Panc1 (cell line): Measurements from ENCODE around the gene AGPAT1. TPM values are rescaled to one million over a fixed set of nuclear protein-coding genes. Genes with fewer than 3 reads are reported as not detected.
"Not testable (repeated sequence)": the region's sequence is repeated elsewhere in the genome, so short reads cannot be mapped to it uniquely, and the experiment has no call there.

Source experiments
- ATAC-seq: fragments of 200-7000 bp; cut with Tn5 transposase; 2 replicates; pipeline ENCODE4 v1.9.1; 2020; ENCODE audit warnings: mild to moderate bottlenecking, moderate library complexity
- BruUV-seq: library from RNA; stranded (reverse); fragments of 400-500 nt; replicated peaks from 2 replicates; lab custom pipeline; 2021; lab: Mats Ljungman, UMichigan
- CTCF ChIA-PET: fragments of 300-600 bp; sonication (Branson Sonifier 250); formaldehyde crosslinking; loops from one replicate; lab custom pipeline; 2022; ENCODE audit warnings: antibody characterized with exemption; lab: Charles Lee
- POLR2A ChIA-PET: fragments of 300-600 bp; sonication (Branson Sonifier 250); formaldehyde crosslinking; loops from one replicate; lab custom pipeline; 2022; ENCODE audit warnings: antibody characterized with exemption; lab: Charles Lee
- DNase-seq: peaks from one replicate; pipeline ENCODE4 v3.0.0-alpha.2; 2010; ENCODE audit warnings: low read depth, low spot score
- H3K27ac ChIP-seq: 2 replicates; pipeline ENCODE4 v1.5.1; 2011; ENCODE audit warnings: mild to moderate bottlenecking, low read length, inconsistent platforms
- H3K27me3 ChIP-seq: fragments of 200-500 bp; sonication (Bioruptor generic); 2 replicates; pipeline ENCODE4 v1.6.0; 2014; ENCODE audit warnings: low read length, inconsistent platforms; ENCODE audit not compliant: control insufficient read depth, insufficient read depth
- H3K36me3 ChIP-seq: fragments of 200-500 bp; sonication (Bioruptor generic); 2 replicates; pipeline ENCODE4 v1.5.1; 2014; ENCODE audit warnings: inconsistent platforms, mild to moderate bottlenecking, low read length, moderate library complexity; ENCODE audit not compliant: control insufficient read depth, insufficient read depth
- H3K4me1 ChIP-seq: 2 replicates; pipeline ENCODE4 v1.5.1; 2011; ENCODE audit warnings: inconsistent platforms, mild to moderate bottlenecking, low read length, moderate library complexity; ENCODE audit not compliant: control insufficient read depth, insufficient read depth
- H3K4me3 ChIP-seq, 2 experiments: 2 replicates each; pipeline ENCODE4 v1.5.1; 2011 to 2012; ENCODE audit warnings: low read depth in 2 of 2, low read length in 2 of 2, mild to moderate bottlenecking in 2 of 2, inconsistent platforms in 1 of 2, moderate library complexity in 1 of 2
- H3K9me3 ChIP-seq: fragments of 200-500 bp; sonication (Bioruptor generic); 2 replicates; pipeline ENCODE4 v1.5.1; 2014; ENCODE audit warnings: low read depth, mild to moderate bottlenecking, inconsistent platforms, low read length, moderate library complexity; ENCODE audit not compliant: control insufficient read depth, insufficient read depth
- CTCF ChIP-seq: fragments of 450-650 bp; IDR thresholded peaks from 2 replicates; pipeline ENCODE4 v1.5.1; 2017; ENCODE audit warnings: mild to moderate bottlenecking
- POLR2AphosphoS5 ChIP-seq: IDR thresholded peaks from 2 replicates; pipeline ENCODE4 v1.6.1; 2012; ENCODE audit warnings: mild to moderate bottlenecking, low read depth, low read length, moderate library complexity
- REST ChIP-seq, 2 experiments: IDR thresholded peaks; 2 replicates each; pipeline ENCODE4 v1.6.1; 2011 to 2012; ENCODE audit warnings: low read depth in 2 of 2, control low read depth in 1 of 2, low read length in 1 of 2, mild to moderate bottlenecking in 1 of 2, moderate library complexity in 1 of 2; ENCODE audit not compliant: insufficient read depth in 1 of 2
- SIN3A ChIP-seq: IDR thresholded peaks from 2 replicates; pipeline ENCODE4 v1.6.1; 2012; ENCODE audit warnings: low read depth, mild to moderate bottlenecking, low read length, moderate library complexity, borderline replicate concordance; ENCODE audit not compliant: insufficient read depth
- TCF7L2 ChIP-seq: IDR thresholded peaks from 2 replicates; pipeline ENCODE4 v1.6.1; 2011; ENCODE audit warnings: mild to moderate bottlenecking, low read depth, low read length, inconsistent platforms
- in situ Hi-C: cut with HindIII; loops from 2 replicates; pipeline ENCODE4 v1.10.0; 2016; ENCODE audit warnings: low sequenced_read_pairs, low pct_unique_long_range_greater_than_20kb
- intact Hi-C: fragments of 100-400 bp; cut with micrococcal nuclease; formaldehyde crosslinking; loops from one replicate; pipeline ENCODE4 v1.10.0; 2022; ENCODE audit not compliant: unreplicated experiment
- total RNA-seq: library from RNA; stranded (reverse); gene quantifications from one replicate; pipeline ENCODE4 v1.2.1, GENCODE V29; 2021; ENCODE audit not compliant: unreplicated experiment

Gene AGPAT1
- total RNA-seq, 1 experiment from 2014 or later = 88.4 TPM

- intact Hi-C loops (no loop called here), in situ Hi-C loops (no loop called here)
- POLR2A ChIA-PET = no interaction called here
- H3K36me3 ChIP-seq = no peaks in the 10 kb centered on the region
- DNase-seq (no peak), ATAC-seq (no peak)
- CTCF ChIA-PET = interaction anchor here (0.5 kb wide), 1 partner anchor 972 kb away, joined by 4 read pairs; no protein-coding TSS in a partner anchor
- no peaks in the 10 kb centered on the region for H3K27me3 ChIP-seq
- TF ChIP-seq CTCF (no peak), REST (IDR thresholded peaks at IDR 0.05; ENCODE audit: insufficient read depth in 1 of 2, low read depth in 2 of 2, low read length in 1 of 2) (no peak), POLR2AphosphoS5 (no peak), SIN3A (no peak), TCF7L2 (no peak)
- no TSS peak for BruUV-seq
- no peaks in the 10 kb centered on the region for H3K9me3 ChIP-seq
- no peak overlapping the region for H3K4me3 ChIP-seq
- no peak overlapping the region for H3K27ac ChIP-seq
- no peaks in the 10 kb centered on the region for H3K4me1 ChIP-seq
These were observed 37.8 kb upstream of the AGPAT1 start for GRCh38 chr6:32213649-32214048.

GRCh38 chr6:32212076-32212760, 36.3 kb upstream of the AGPAT1 start:
- H3K9me3 ChIP-seq = no peaks in the 10 kb centered on the region
- H3K4me3 ChIP-seq = no peak overlapping the region
- no peaks in the 10 kb centered on the region for H3K36me3 ChIP-seq
- H3K4me1 ChIP-seq = no peaks in the 10 kb centered on the region
- DNase-seq (no peak), ATAC-seq (no peak)
- POLR2A ChIA-PET = no interaction called here
- in situ Hi-C loops (no loop called here), intact Hi-C loops (no loop called here)
- CTCF ChIA-PET = no interaction called here
- TF ChIP-seq CTCF (no peak), TCF7L2 (no peak)
- H3K27ac ChIP-seq = no peak overlapping the region
- H3K27me3 ChIP-seq = no peaks in the 10 kb centered on the region
- no TSS peak for BruUV-seq

GRCh38 chr6:32211432-32211831, 35.5 kb upstream of the AGPAT1 start:
- intact Hi-C loops, H3K9me3 ChIP-seq, BruUV-seq, H3K27me3 ChIP-seq, H3K4me3 ChIP-seq, CTCF ChIA-PET, ATAC-seq, DNase-seq, H3K27ac ChIP-seq, POLR2A ChIA-PET, H3K4me1 ChIP-seq, in situ Hi-C loops, H3K36me3 ChIP-seq: not testable (repeated sequence)
